Measurements from ENCODE around the gene GPC1. TPM values are rescaled to one million over a fixed set of nuclear protein-coding genes. Genes with fewer than 3 reads are reported as not detected.

GPC1 gene
- polyA plus RNA-seq, 1 donor: 28.1 TPM

DNA sequence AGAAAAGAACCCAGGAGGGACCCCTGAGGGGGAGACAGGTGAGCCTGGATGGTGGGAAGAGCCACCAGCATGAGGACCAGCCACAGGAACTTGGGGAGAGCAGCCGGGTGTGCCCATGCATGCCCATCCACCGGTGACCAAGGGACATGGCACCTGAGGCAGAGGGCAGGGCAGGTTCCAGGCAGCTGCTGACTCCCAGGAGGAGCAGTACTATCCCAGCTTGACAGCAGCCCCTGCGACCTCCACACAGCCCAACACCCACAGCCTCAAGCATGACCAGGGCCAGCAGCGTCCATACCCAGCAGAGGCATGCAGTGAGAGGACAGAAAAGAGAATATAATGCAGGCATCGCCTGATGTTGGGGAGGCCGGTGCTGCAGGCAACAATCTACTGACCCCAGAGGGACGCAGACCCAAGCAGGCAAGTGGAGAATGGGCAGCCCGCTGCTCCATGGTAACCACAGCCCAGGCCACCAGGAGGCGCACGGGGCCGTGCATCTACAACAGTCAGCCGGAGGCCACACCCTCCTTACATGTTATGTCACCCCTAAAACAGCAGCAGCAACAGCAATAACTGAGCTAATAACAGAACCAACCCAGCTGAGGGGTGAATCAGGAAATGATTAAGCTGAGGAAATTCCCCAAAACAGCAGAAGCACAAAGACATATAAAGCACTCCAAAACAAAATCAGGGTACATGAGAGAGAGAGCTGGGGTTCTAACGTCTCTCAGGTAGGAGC, 78.3 kb downstream of the GPC1 start:
- peak; percentile 46 for DNase-seq

DNA sequence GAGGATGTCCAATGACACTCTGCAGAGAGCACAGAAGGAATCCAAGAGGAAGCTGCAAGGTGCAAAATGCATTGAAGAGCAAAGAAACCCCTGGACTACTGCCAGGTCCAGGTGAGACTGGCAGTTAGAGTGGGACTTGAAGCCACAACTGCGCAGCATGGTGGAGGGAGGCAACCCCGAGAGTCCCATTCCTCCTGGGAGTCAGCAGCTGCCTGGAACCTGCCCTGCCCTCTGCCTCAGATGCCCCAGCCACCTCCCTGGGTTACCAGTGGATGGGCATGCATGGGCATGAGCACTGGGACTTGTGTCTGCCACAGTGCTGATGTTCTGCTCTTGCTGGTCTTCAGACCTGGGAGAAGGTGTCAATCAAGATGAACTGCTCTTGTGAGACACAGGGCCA, 79.2 kb downstream of the GPC1 start:
- DNase-seq: no peak

DNA sequence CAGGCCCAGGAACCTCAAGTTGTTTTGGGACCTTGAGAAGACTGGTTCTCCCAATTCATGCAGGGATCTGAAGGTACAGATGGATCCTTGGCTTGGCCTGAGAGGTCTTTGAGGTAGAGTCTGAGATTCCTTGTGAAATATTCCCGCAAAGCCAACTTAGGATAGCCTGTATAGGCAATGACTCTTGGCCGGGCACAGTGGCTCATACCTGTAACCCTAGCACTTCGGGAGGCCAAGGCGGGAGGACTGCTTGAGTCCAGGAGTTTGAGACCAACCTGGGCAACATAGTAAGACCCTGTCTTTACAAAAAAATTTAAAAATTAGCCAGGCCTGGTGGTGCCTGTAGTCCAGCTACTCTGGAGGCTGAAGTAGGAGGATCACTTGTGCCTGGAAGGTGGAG, 81.9 kb downstream of the GPC1 start:
- no peak for DNase-seq

Other genes with a start within 250 kb of the GPC1 start
- gene ANKMY1, start 122.3 kb downstream of the GPC1 start, polyA plus RNA-seq (ENCODE audit: insufficient read length): 13.5 TPM
- gene DUSP28, start 124.7 kb downstream of the GPC1 start, polyA plus RNA-seq (ENCODE audit: insufficient read length): 8.3 TPM
- 22.3 TPM for gene RNPEPL1, start 132.8 kb downstream of the GPC1 start, polyA plus RNA-seq (ENCODE audit: insufficient read length)
- gene CAPN10, start 151.1 kb downstream of the GPC1 start, polyA plus RNA-seq (ENCODE audit: insufficient read length): 24.9 TPM
- gene GPR35, start 189.8 kb downstream of the GPC1 start, polyA plus RNA-seq (ENCODE audit: insufficient read length): 2.9 TPM
- 0.35 TPM for gene AQP12B, start 247.2 kb downstream of the GPC1 start, polyA plus RNA-seq (ENCODE audit: insufficient read length)

Measured in left kidney (tissue), 2 donors.